ENCODE data around the gene CCND2.
"Not testable (repeated sequence)": the region's sequence is repeated elsewhere in the genome, so short reads cannot be mapped to it uniquely, and the experiment has no call there.

CCND2 gene

GRCh38 chr12:4273652-4274395 is at the start of gene CCND2:
TSS of gene CCND2 (plus strand) at chr12:4273762. CDS start at chr12:4274041, 279 bp downstream.
- peak; percentile 99 for DNase-seq

GRCh38 chr12:4224206-4224889 is 49.2 kb upstream of the CCND2 start:
- peak; percentile 44 for DNase-seq

GRCh38 chr12:4225571-4225970 is 48.0 kb upstream of the CCND2 start:
- DNase-seq: no peak

GRCh38 chr12:4227046-4227445 is 46.5 kb upstream of the CCND2 start:
- no peak for DNase-seq

- no peak for DNase-seq
Observed at GRCh38 chr12:4228122-4228580, 45.4 kb upstream of the CCND2 start.

GRCh38 chr12:4230526-4230925 is 43.0 kb upstream of the CCND2 start:
- DNase-seq: no peak

- DNase-seq: no peak
Observed at GRCh38 chr12:4238577-4238976, 35.0 kb upstream of the CCND2 start.

GRCh38 chr12:4239746-4240145 is 33.8 kb upstream of the CCND2 start:
- no peak for DNase-seq

- DNase-seq: no peak
Observed at GRCh38 chr12:4240161-4240783, 33.3 kb upstream of the CCND2 start.

GRCh38 chr12:4240981-4241380 is 32.6 kb upstream of the CCND2 start:
- no peak for DNase-seq

GRCh38 chr12:4241592-4241991 is 32.0 kb upstream of the CCND2 start:
- no peak for DNase-seq

- DNase-seq: no peak
Observed at GRCh38 chr12:4242595-4242994, 31.0 kb upstream of the CCND2 start.

GRCh38 chr12:4243091-4243490 is 30.5 kb upstream of the CCND2 start:
- no peak for DNase-seq

- not testable (repeated sequence) for DNase-seq
Observed at GRCh38 chr12:4243491-4244100, 30.0 kb upstream of the CCND2 start.

GRCh38 chr12:4244868-4245267 is 28.7 kb upstream of the CCND2 start:
- DNase-seq: peak; percentile 96

GRCh38 chr12:4245446-4245845 is 28.1 kb upstream of the CCND2 start:
- peak; percentile 52 for DNase-seq

- peak; percentile 64 for DNase-seq
Observed at GRCh38 chr12:4246116-4246515, 27.4 kb upstream of the CCND2 start.

- DNase-seq: no peak
Observed at GRCh38 chr12:4250691-4251090, 22.9 kb upstream of the CCND2 start.

GRCh38 chr12:4251216-4251891 is 22.2 kb upstream of the CCND2 start:
- no peak for DNase-seq

GRCh38 chr12:4251967-4252366 is 21.6 kb upstream of the CCND2 start:
- DNase-seq: no peak

- DNase-seq: no peak
Observed at GRCh38 chr12:4252601-4253000, 21.0 kb upstream of the CCND2 start.

GRCh38 chr12:4256043-4256826 is 17.3 kb upstream of the CCND2 start:
- DNase-seq: no peak
